Ovary (tissue), 3 donors: ENCODE results near the gene UROC1.

Experiments used
- CTCF ChIP-seq, 3 donors: fragments of 450-650 bp in 2 of 3; fragments of 200-600 bp in 1 of 3; IDR thresholded peaks; one replicate each; pipeline versions ENCODE4 v1.5.1 to v1.8.0; 2016 to 2022; ENCODE audit warnings: antibody characterized with exemption in 3 of 3, mild to moderate bottlenecking in 1 of 3
- EP300 ChIP-seq: sonication (generic); formaldehyde crosslinking; IDR thresholded peaks from one replicate; pipeline ENCODE4 v1.6.1; 2017; ENCODE audit warnings: antibody characterized with exemption
- POLR2A ChIP-seq: fragments of 450-650 bp; IDR thresholded peaks from one replicate; pipeline ENCODE4 v1.6.1; 2017; ENCODE audit warnings: antibody characterized with exemption, mild to moderate bottlenecking, moderate library complexity
- donor health status: DM: no; HTN: no; CAD: no.

- no peak for TF ChIP-seq CTCF (IDR thresholded peaks at IDR 0.05)
- no peak for TF ChIP-seq POLR2A
- no peak for TF ChIP-seq EP300
Observed at GRCh38 chr3:126537730-126538281, 20.2 kb upstream of the UROC1 start.
